ENCODE data around the gene ADGRV1. TPM values are rescaled to one million over a fixed set of nuclear protein-coding genes. Genes with fewer than 3 reads are reported as not detected.

Gene ADGRV1
- total RNA-seq, 4 donors from 2014 or later: 0.39 to 1.9 (median 1.00) TPM

- Histone ChIP-seq H3K4me1 (no peaks in the 10 kb centered on the region), H3K27me3 (no peaks in the 10 kb centered on the region), H3K4me3 (no peak overlapping the region), H3K27ac (no peak overlapping the region), H3K9me3 (peaks cover 0 to 16% (median 0%) of the 10 kb centered on the region in 4 donors), H3K36me3 (peaks cover 0 to 9% (median 0%) of the 10 kb centered on the region in 3 donors)
- no peak for DNase-seq (ENCODE audit: low spot score in 2 of 2)
- TF ChIP-seq EP300 (IDR thresholded peaks at IDR 0.05) (no peak), POLR2A (IDR thresholded peaks at IDR 0.05) (no peak), CTCF (IDR thresholded peaks at IDR 0.05) (no peak)
Measured at GRCh38 chr5:90994796-90995195, 436.2 kb downstream of the ADGRV1 start.

GRCh38 chr5:90996089-90996488 lies 437.5 kb downstream of the ADGRV1 start:
- Histone ChIP-seq H3K27me3 (no peaks in the 10 kb centered on the region), H3K4me1 (no peaks in the 10 kb centered on the region), H3K4me3 (no peak overlapping the region), H3K9me3 (peaks cover 0 to 16% (median 0%) of the 10 kb centered on the region in 4 donors), H3K36me3 (peaks cover 0 to 9% (median 0%) of the 10 kb centered on the region in 3 donors), H3K27ac (no peak overlapping the region)
- WGBS, 2 donors: 82 to 87% methylated on average over 3 of the region's 3 CpGs
- no peak for TF ChIP-seq POLR2A (IDR thresholded peaks at IDR 0.05)
- no peak for TF ChIP-seq CTCF (IDR thresholded peaks at IDR 0.05)
- TF ChIP-seq EP300 (IDR thresholded peaks at IDR 0.05): no peak
- DNase-seq (ENCODE audit: low spot score in 2 of 2): no peak

- Histone ChIP-seq H3K27me3 (no peaks in the 10 kb centered on the region), H3K36me3 (peaks cover 0 to 9% (median 0%) of the 10 kb centered on the region in 3 donors), H3K4me3 (no peak overlapping the region), H3K9me3 (peaks cover 0 to 16% (median 0%) of the 10 kb centered on the region in 4 donors), H3K27ac (no peak overlapping the region), H3K4me1 (no peaks in the 10 kb centered on the region)
- DNase-seq (ENCODE audit: low spot score in 2 of 2): no peak
- 93 to 97% methylated on average over 4 of the region's 4 CpGs for WGBS, 2 donors
- TF ChIP-seq CTCF (IDR thresholded peaks at IDR 0.05) (no peak), POLR2A (IDR thresholded peaks at IDR 0.05) (no peak), EP300 (IDR thresholded peaks at IDR 0.05) (no peak)
Measured at GRCh38 chr5:90997082-90997481, 438.5 kb downstream of the ADGRV1 start.

- H3K36me3 ChIP-seq: peaks cover 0 to 8% (median 0%) of the 10 kb centered on the region in 3 donors
- H3K4me1 ChIP-seq: no peaks in the 10 kb centered on the region
- H3K9me3 ChIP-seq: peaks cover 0 to 10% (median 0%) of the 10 kb centered on the region in 4 donors
- H3K27me3 ChIP-seq: no peaks in the 10 kb centered on the region
- no peak overlapping the region for H3K27ac ChIP-seq
- TF ChIP-seq CTCF (IDR thresholded peaks at IDR 0.05): no peak
- no peak for TF ChIP-seq EP300 (IDR thresholded peaks at IDR 0.05)
- no peak for TF ChIP-seq POLR2A (IDR thresholded peaks at IDR 0.05)
- H3K4me3 ChIP-seq: no peak overlapping the region
- 68 to 85% methylated on average over 1 of the region's 1 CpG for WGBS, 2 donors
- DNase-seq (ENCODE audit: low spot score in 2 of 2): no peak
Measured at GRCh38 chr5:91000743-91001142, 442.1 kb downstream of the ADGRV1 start.

- H3K27me3 ChIP-seq: no peaks in the 10 kb centered on the region
- no peak overlapping the region for H3K27ac ChIP-seq
- DNase-seq (ENCODE audit: low spot score in 2 of 2): no peak
- H3K36me3 ChIP-seq: no peaks in the 10 kb centered on the region
- H3K9me3 ChIP-seq: no peaks in the 10 kb centered on the region
- H3K4me3 ChIP-seq: no peak overlapping the region
- no peaks in the 10 kb centered on the region for H3K4me1 ChIP-seq
- whole genome bisulfite sequencing, 2 donors: 90 to 91% methylated on average over 2 of the region's 2 CpGs
- TF ChIP-seq CTCF (IDR thresholded peaks at IDR 0.05) (no peak), POLR2A (IDR thresholded peaks at IDR 0.05) (no peak), EP300 (IDR thresholded peaks at IDR 0.05) (no peak)
Measured at GRCh38 chr5:91006713-91007112, 448.1 kb downstream of the ADGRV1 start.

All from tibial nerve (tissue), 4 donors.